ENCODE data around the gene ESR2. TPM values are rescaled to one million over a fixed set of nuclear protein-coding genes. Genes with fewer than 3 reads are reported as not detected.

Gene ESR2
- total RNA-seq, 1 donor from 2014 or later = 0.16 TPM

GRCh38 chr14:64238049-64238448 is 56.1 kb downstream of the ESR2 start:
- Histone ChIP-seq H3K9me3 (ENCODE audit: insufficient read depth, low read depth, low read length) (no peaks in the 10 kb centered on the region), H3K27ac (ENCODE audit: low read depth, low read length) (no peak overlapping the region), H3K9ac (ENCODE audit: low read length) (no peak overlapping the region), H2AFZ (ENCODE audit: low read depth, low read length) (no peak overlapping the region), H3K79me2 (ENCODE audit: insufficient read depth, low read length) (no peaks in the 10 kb centered on the region), H4K20me1 (ENCODE audit: insufficient read depth, low read length) (peaks cover 6% of the 10 kb centered on the region), H3K4me1 (ENCODE audit: insufficient read depth, low read length) (peaks cover 20% of the 10 kb centered on the region), H3K36me3 (ENCODE audit: insufficient read depth, low read length) (no peaks in the 10 kb centered on the region), H3K4me3 (ENCODE audit: insufficient read depth, low read depth, low read length) (no peak overlapping the region), H3K4me2 (ENCODE audit: low read length) (no peak overlapping the region), H3K27me3 (ENCODE audit: insufficient read depth, low read length) (peaks cover 23% of the 10 kb centered on the region)
- FAIRE-seq = no peak
- H3K4me3 Mint-ChIP-seq (ENCODE audit: unreplicated experiment) = no peak overlapping the region
- peaks cover 27% of the 10 kb centered on the region for H3K27me3 Mint-ChIP-seq (ENCODE audit: low read depth, unreplicated experiment)
- no peak for TF ChIP-seq CTCF (IDR thresholded peaks at IDR 0.05; ENCODE audit: insufficient read depth, low read depth, low read length)
- TF ChIP-seq EZH2 (IDR thresholded peaks at IDR 0.05; ENCODE audit: insufficient read depth, low read length) = no peak
- H3K27ac Mint-ChIP-seq (ENCODE audit: unreplicated experiment) = no peak overlapping the region
- no peak for DNase-seq (ENCODE audit: low read depth)
- no peaks in the 10 kb centered on the region for H3K36me3 Mint-ChIP-seq (ENCODE audit: low read depth, unreplicated experiment)
- peaks cover 5% of the 10 kb centered on the region for H3K4me1 Mint-ChIP-seq (ENCODE audit: low read depth, unreplicated experiment)
- H3K9me3 Mint-ChIP-seq (ENCODE audit: unreplicated experiment) = no peaks in the 10 kb centered on the region

GRCh38 chr14:64235652-64236640 is 58.2 kb downstream of the ESR2 start:
- Histone ChIP-seq H3K27me3 (ENCODE audit: insufficient read depth, low read length) (peaks cover 23% of the 10 kb centered on the region), H3K79me2 (ENCODE audit: insufficient read depth, low read length) (no peaks in the 10 kb centered on the region), H3K4me2 (ENCODE audit: low read length) (no peak overlapping the region), H3K36me3 (ENCODE audit: insufficient read depth, low read length) (no peaks in the 10 kb centered on the region), H3K9ac (ENCODE audit: low read length) (no peak overlapping the region), H3K4me3 (ENCODE audit: insufficient read depth, low read depth, low read length) (no peak overlapping the region), H4K20me1 (ENCODE audit: insufficient read depth, low read length) (peaks cover 6% of the 10 kb centered on the region), H2AFZ (ENCODE audit: low read depth, low read length) (no peak overlapping the region), H3K27ac (ENCODE audit: low read depth, low read length) (no peak overlapping the region), H3K4me1 (ENCODE audit: insufficient read depth, low read length) (peaks cover 32% of the 10 kb centered on the region), H3K9me3 (ENCODE audit: insufficient read depth, low read depth, low read length) (no peaks in the 10 kb centered on the region)
- FAIRE-seq (no peak), DNase-seq (ENCODE audit: low read depth) (peak; percentile 11)
- peaks cover 19% of the 10 kb centered on the region for H3K27me3 Mint-ChIP-seq (ENCODE audit: low read depth, unreplicated experiment)
- no peaks in the 10 kb centered on the region for H3K9me3 Mint-ChIP-seq (ENCODE audit: unreplicated experiment)
- H3K4me3 Mint-ChIP-seq (ENCODE audit: unreplicated experiment) = no peak overlapping the region
- H3K27ac Mint-ChIP-seq (ENCODE audit: unreplicated experiment) = no peak overlapping the region
- TF ChIP-seq EZH2 (IDR thresholded peaks at IDR 0.05; ENCODE audit: insufficient read depth, low read length) (no peak), CTCF (IDR thresholded peaks at IDR 0.05; ENCODE audit: insufficient read depth, low read depth, low read length) (no peak)
- peaks cover 20% of the 10 kb centered on the region for H3K4me1 Mint-ChIP-seq (ENCODE audit: low read depth, unreplicated experiment)
- H3K36me3 Mint-ChIP-seq (ENCODE audit: low read depth, unreplicated experiment) = no peaks in the 10 kb centered on the region

All from astrocyte (in vitro differentiated cells and primary cell).